ENCODE measurements around the gene COIL.
"Not testable (repeated sequence)": the region's sequence is repeated elsewhere in the genome, so short reads cannot be mapped to it uniquely, and the experiment has no call there.

COIL gene

GRCh38 chr17:56960596-56961538, at the start of gene COIL:
TSS of gene COIL (minus strand) at chr17:56961050. CDS start at chr17:56961019, 31 bp downstream.
- peak; percentile 93 for DNase-seq (ENCODE audit: low spot score)

GRCh38 chr17:57010487-57010886, 49.6 kb upstream of the COIL start:
- DNase-seq (ENCODE audit: low spot score) = no peak

- peak; percentile 53 for DNase-seq (ENCODE audit: low spot score)
Measured at GRCh38 chr17:57009737-57010445, 49.0 kb upstream of the COIL start.

- no peak for DNase-seq (ENCODE audit: low spot score)
Measured at GRCh38 chr17:57008958-57009357, 48.1 kb upstream of the COIL start.

GRCh38 chr17:57006040-57006439, 45.2 kb upstream of the COIL start:
- no peak for DNase-seq (ENCODE audit: low spot score)

GRCh38 chr17:57004944-57005579, 44.2 kb upstream of the COIL start:
- no peak for DNase-seq (ENCODE audit: low spot score)

GRCh38 chr17:57002904-57003303, 42.1 kb upstream of the COIL start:
- no peak for DNase-seq (ENCODE audit: low spot score)

GRCh38 chr17:57001541-57001940, 40.7 kb upstream of the COIL start:
- no peak for DNase-seq (ENCODE audit: low spot score)

- DNase-seq (ENCODE audit: low spot score) = no peak
Measured at GRCh38 chr17:56997313-56997712, 36.5 kb upstream of the COIL start.

- DNase-seq (ENCODE audit: low spot score) = no peak
Measured at GRCh38 chr17:56995766-56996165, 34.9 kb upstream of the COIL start.

- no peak for DNase-seq (ENCODE audit: low spot score)
Measured at GRCh38 chr17:56994009-56994792, 33.4 kb upstream of the COIL start.

- DNase-seq (ENCODE audit: low spot score) = no peak
Measured at GRCh38 chr17:56992364-56992763, 31.5 kb upstream of the COIL start.

GRCh38 chr17:56988901-56989572, 28.2 kb upstream of the COIL start:
- no peak for DNase-seq (ENCODE audit: low spot score)

GRCh38 chr17:56987283-56987834, 26.5 kb upstream of the COIL start:
- no peak for DNase-seq (ENCODE audit: low spot score)

- no peak for DNase-seq (ENCODE audit: low spot score)
Measured at GRCh38 chr17:56985371-56986162, 24.7 kb upstream of the COIL start.

- no peak for DNase-seq (ENCODE audit: low spot score)
Measured at GRCh38 chr17:56983366-56983765, 22.5 kb upstream of the COIL start.

- peak; percentile 62 for DNase-seq (ENCODE audit: low spot score)
Measured at GRCh38 chr17:56982312-56982711, 21.5 kb upstream of the COIL start.

GRCh38 chr17:56980526-56980925, 19.7 kb upstream of the COIL start:
- not testable (repeated sequence) for DNase-seq (ENCODE audit: low spot score)

- DNase-seq (ENCODE audit: low spot score) = no peak
Measured at GRCh38 chr17:56979091-56979480, 18.2 kb upstream of the COIL start.

- DNase-seq (ENCODE audit: low spot score) = peak; percentile 82
Measured at GRCh38 chr17:56978441-56979090, 17.7 kb upstream of the COIL start.

Measured in hematopoietic multipotent progenitor cell treated with erythropoietin and hydrocortisone succinate and interleukin-3 and kit ligand, for 17 days (in vitro differentiated cells).